ENCODE results near the gene GNAO1. TPM values are rescaled to one million over a fixed set of nuclear protein-coding genes. Genes with fewer than 3 reads are reported as not detected.
A peak's percentile ranks its signal among the peaks of the same experiment; 100 is the strongest.

The GNAO1 gene
- polyA plus RNA-seq, 3 donors, result not detected

GRCh38 chr16:56337858-56338325 lies 146.6 kb downstream of the GNAO1 start:
- no peak for TF ChIP-seq CTCF (IDR thresholded peaks at IDR 0.05)
- no peaks in the 10 kb centered on the region for H3K36me3 Mint-ChIP-seq
- no peaks in the 10 kb centered on the region for H3K36me3 ChIP-seq (replicated peaks in 1 of 2; ENCODE audit: control insufficient read depth in 1 of 2, insufficient read depth in 2 of 2, low read length in 2 of 2)
- no peaks in the 10 kb centered on the region for H3K27me3 ChIP-seq (ENCODE audit: control insufficient read depth in 2 of 2, insufficient read depth in 2 of 2, low read length in 2 of 2)
- DNase-seq, result no peak
- H3K4me2 ChIP-seq (replicated peaks; ENCODE audit: extremely low read depth, low read length, poor library complexity, severe bottlenecking), result no peak overlapping the region
- no peaks in the 10 kb centered on the region for H3K9me3 ChIP-seq (replicated peaks in 1 of 2; ENCODE audit: control insufficient read depth in 1 of 2, insufficient read depth in 1 of 2, low read length in 2 of 2)
- H3K27ac Mint-ChIP-seq, result no peak overlapping the region
- H3K4me1 ChIP-seq (ENCODE audit: control insufficient read depth in 1 of 2, insufficient read depth in 2 of 2, low read length in 2 of 2), result no peaks in the 10 kb centered on the region
- 100% methylated on average over 2 of the region's 11 CpGs for WGBS (ENCODE audit: insufficient coverage)
- H3K9me3 Mint-ChIP-seq, result no peaks in the 10 kb centered on the region
- intact Hi-C loops (cut with micrococcal nuclease), result no loop called here
- no peaks in the 10 kb centered on the region for H4K20me1 ChIP-seq (ENCODE audit: insufficient read depth, low read length)
- H3K4me3 ChIP-seq (replicated peaks in 1 of 3; ENCODE audit: low read depth in 2 of 3, low read length in 3 of 3), result no peak overlapping the region
- no peak overlapping the region for H2AFZ ChIP-seq (ENCODE audit: insufficient read depth, low read depth, low read length, poor library complexity, severe bottlenecking)
- H3K9ac ChIP-seq (ENCODE audit: insufficient read depth, low read length, poor library complexity, severe bottlenecking), result no peak overlapping the region
- H3K27ac ChIP-seq (ENCODE audit: low read depth in 1 of 2, low read length in 2 of 2), result no peak overlapping the region
- no peaks in the 10 kb centered on the region for H3K79me2 ChIP-seq (ENCODE audit: insufficient read depth, low read length)
- peaks cover 1 to 3% (median 2%) of the 10 kb centered on the region in 3 donors for H3K27me3 Mint-ChIP-seq (ENCODE audit: low read depth in 3 of 3)
- no peaks in the 10 kb centered on the region for H3K4me1 Mint-ChIP-seq
- no peak overlapping the region for H3K4me3 Mint-ChIP-seq

- no peak for TF ChIP-seq CTCF (IDR thresholded peaks at IDR 0.05)
- 82% methylated on average over 16 of the region's 17 CpGs for WGBS (ENCODE audit: insufficient coverage)
- Histone ChIP-seq H3K36me3 (replicated peaks in 1 of 2; ENCODE audit: control insufficient read depth in 1 of 2, insufficient read depth in 2 of 2, low read length in 2 of 2) (no peaks in the 10 kb centered on the region), H3K4me2 (replicated peaks; ENCODE audit: extremely low read depth, low read length, poor library complexity, severe bottlenecking) (no peak overlapping the region), H3K27ac (ENCODE audit: low read depth in 1 of 2, low read length in 2 of 2) (no peak overlapping the region), H3K9ac (ENCODE audit: insufficient read depth, low read length, poor library complexity, severe bottlenecking) (no peak overlapping the region), H3K27me3 (ENCODE audit: control insufficient read depth in 2 of 2, insufficient read depth in 2 of 2, low read length in 2 of 2) (no peaks in the 10 kb centered on the region), H3K4me3 (replicated peaks in 1 of 3; ENCODE audit: low read depth in 2 of 3, low read length in 3 of 3) (no peak overlapping the region), H3K9me3 (replicated peaks in 1 of 2; ENCODE audit: control insufficient read depth in 1 of 2, insufficient read depth in 1 of 2, low read length in 2 of 2) (no peaks in the 10 kb centered on the region), H2AFZ (ENCODE audit: insufficient read depth, low read depth, low read length, poor library complexity, severe bottlenecking) (no peak overlapping the region), H3K79me2 (ENCODE audit: insufficient read depth, low read length) (no peaks in the 10 kb centered on the region), H3K4me1 (ENCODE audit: control insufficient read depth in 1 of 2, insufficient read depth in 2 of 2, low read length in 2 of 2) (no peaks in the 10 kb centered on the region), H4K20me1 (ENCODE audit: insufficient read depth, low read length) (no peaks in the 10 kb centered on the region)
- no peak for DNase-seq
- Mint-ChIP-seq H3K4me1 (no peaks in the 10 kb centered on the region), H3K4me3 (no peak overlapping the region), H3K27me3 (ENCODE audit: low read depth in 3 of 3) (peaks cover 1 to 3% (median 2%) of the 10 kb centered on the region in 3 donors), H3K36me3 (no peaks in the 10 kb centered on the region), H3K27ac (peak overlapping the region in 1 of 7 donors; percentile 45), H3K9me3 (no peaks in the 10 kb centered on the region)
- intact Hi-C loops (cut with micrococcal nuclease), result no loop called here
Observed at GRCh38 chr16:56338566-56339318, 147.5 kb downstream of the GNAO1 start.

Data from CD14-positive monocyte (primary cell).